ENCODE results near the gene SNX19. TPM values are rescaled to one million over a fixed set of nuclear protein-coding genes. Genes with fewer than 3 reads are reported as not detected.

Gene SNX19, protein sequence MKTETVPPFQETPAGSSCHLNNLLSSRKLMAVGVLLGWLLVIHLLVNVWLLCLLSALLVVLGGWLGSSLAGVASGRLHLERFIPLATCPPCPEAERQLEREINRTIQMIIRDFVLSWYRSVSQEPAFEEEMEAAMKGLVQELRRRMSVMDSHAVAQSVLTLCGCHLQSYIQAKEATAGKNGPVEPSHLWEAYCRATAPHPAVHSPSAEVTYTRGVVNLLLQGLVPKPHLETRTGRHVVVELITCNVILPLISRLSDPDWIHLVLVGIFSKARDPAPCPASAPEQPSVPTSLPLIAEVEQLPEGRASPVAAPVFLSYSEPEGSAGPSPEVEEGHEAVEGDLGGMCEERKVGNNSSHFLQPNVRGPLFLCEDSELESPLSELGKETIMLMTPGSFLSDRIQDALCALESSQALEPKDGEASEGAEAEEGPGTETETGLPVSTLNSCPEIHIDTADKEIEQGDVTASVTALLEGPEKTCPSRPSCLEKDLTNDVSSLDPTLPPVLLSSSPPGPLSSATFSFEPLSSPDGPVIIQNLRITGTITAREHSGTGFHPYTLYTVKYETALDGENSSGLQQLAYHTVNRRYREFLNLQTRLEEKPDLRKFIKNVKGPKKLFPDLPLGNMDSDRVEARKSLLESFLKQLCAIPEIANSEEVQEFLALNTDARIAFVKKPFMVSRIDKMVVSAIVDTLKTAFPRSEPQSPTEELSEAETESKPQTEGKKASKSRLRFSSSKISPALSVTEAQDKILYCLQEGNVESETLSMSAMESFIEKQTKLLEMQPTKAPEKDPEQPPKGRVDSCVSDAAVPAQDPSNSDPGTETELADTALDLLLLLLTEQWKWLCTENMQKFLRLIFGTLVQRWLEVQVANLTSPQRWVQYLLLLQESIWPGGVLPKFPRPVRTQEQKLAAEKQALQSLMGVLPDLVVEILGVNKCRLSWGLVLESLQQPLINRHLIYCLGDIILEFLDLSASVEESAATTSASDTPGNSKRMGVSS
- 37.3 and 78.5 TPM in 2 replicates for total RNA-seq

DNA sequence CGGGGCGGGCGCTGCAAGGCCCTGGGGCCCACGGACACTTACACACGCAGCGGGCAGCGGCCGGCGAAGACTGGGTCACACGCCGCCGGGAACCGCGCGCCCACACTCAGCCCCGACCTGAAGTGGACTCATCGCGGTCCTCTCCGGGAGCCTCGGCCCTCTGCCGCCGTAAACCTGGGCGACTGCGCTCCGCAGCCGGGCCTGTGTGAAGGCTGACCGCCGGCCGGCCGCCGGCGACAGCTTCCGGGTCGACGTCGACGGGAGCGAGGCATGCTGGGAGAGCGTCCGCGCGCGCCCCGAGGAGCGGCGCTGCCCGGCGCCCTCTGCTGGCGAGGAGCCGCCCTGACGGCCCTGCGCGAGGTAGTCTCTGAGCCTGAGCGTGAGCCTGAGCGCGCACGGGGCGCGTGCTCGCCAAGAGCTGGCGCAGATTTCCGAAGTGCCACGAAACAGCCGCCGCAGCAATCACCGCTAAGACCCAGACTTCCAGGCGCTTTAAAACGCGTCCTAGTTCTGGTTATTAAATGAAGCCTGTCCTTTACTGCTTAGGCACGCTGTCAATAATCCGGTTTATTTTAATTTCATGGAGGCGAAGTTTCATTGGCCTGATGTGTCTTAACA lies at the start of gene SNX19:
TSS of gene SNX19 (minus strand) at position 242 of the 618 bp plus-strand sequence. CDS start 540 bp downstream, outside the sequence.

